Activated CD4-positive, alpha-beta T cell treated with anti-CD3 and anti-CD28 coated beads, Interleukin-2, amount 50 U/mL, for 24 hours (primary cell): ENCODE data around the gene PCGF1.
"Not testable (repeated sequence)": the region's sequence is repeated elsewhere in the genome, so short reads cannot be mapped to it uniquely, and the experiment has no call there.

Source experiments
- DNase-seq, 2 donors: peaks; one replicate each; pipeline ENCODE4 v3.0.0-alpha.2; 2020; ENCODE audit warnings: low read depth in 1 of 2, low spot score in 1 of 2

PCGF1 gene

DNA sequence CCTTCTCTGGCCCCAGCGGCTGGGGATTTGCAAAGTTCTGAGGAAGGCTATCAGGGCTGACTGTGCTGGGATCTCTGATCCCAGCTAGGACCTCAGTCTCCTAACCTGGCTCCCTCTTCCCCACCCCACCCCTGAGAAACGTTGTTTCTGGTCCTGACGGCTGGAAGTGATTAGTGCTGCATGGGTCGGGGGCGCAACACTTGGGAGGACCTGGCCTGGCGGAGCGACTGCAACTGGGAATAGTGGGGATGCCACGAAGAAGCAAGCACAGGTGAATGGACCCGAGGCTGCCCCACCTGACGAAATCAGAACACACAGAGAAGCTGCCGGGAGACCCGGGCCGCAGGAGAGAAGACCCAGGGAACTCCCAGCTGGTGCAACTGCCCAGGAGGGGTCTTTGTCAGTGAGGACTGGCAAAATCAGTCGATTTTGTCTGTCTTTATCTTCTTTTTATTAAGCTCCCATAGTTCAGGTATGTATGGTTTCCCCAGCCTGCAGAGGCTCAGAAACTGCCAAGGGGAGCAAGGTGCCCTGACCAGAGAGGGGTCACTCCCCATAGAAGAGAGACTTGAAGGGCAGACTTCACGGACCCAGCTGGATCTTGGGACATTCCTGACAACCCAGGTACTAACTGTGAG, 7.4 kb downstream of the PCGF1 start:
- no peak for DNase-seq

DNA sequence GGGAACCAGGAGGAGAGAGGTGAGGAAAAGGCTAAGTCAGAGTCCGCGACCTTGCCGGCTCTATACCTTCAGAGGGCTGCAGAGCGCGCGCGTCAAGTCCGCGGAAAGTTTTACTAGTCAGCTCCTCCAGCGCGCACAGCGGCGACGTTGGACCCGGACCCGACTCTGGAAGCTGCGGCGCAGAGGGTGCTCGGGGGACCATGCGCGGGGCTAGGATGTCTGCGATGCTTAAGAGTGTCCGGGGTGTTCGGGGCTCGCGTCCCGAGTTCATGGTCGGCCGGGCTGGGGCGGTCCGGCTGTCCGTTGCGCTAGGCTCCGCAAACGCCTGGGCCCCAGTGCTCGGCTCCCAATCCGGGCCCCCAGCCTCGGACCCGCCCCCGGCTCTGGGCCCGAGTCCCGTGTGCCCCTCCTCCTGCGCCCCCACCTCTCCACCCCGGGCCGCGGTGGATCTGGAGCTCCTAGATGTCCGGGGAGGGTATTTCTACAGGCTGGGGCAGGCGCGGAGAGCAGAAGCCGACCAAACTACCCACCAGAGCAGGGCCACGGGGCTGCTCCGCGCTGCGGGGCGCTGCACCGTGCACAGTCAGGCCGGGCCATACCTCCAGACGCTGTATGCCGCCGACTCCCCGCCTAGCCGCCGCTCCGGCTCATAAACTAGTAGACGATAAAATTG, 8.1 kb downstream of the PCGF1 start, which contains the start of gene LBX2:
Gene LBX2 (minus strand): TSS at position 337 of the 673 bp plus-strand sequence. CDS start 66 bp downstream, at position 271.
- no peak for DNase-seq

DNA sequence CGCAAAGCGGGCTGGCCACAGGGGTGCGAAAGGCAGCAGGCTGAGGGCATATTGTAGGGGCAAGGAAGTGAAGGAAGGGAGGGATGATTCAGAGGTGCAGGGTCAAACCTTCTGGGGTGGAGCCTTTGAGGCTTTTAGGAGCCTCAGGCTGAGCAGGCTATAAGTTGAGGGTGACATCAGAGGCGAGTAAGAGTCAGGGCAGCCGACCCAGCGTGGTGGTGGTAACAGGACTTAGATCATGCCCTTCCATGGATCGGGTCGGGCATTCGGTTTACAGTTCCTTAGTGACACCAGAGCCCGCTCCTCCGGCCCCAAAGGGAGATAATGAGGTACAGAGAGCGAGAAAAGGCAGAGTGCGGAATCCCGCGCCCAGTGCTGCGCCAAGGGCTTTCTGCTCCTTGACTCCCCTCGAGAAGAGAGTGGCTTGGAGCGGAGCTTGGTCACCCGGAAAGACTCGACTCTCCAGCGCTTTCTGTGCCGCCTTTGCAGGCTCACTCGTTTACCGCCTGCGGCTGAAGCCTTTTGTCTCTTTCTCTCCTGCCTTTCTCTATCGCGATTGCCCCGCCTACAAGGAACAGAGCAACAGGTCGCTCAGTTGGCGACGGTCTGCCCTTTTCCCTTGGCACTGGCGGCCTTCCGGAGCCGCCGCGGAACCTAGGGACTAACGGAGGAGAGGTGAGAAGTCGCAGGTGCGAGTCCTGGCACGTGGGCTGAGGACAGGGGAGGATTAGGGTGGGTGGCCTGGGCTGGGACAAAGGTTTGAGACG, 8.8 kb downstream of the PCGF1 start:
- DNase-seq: no peak

DNA sequence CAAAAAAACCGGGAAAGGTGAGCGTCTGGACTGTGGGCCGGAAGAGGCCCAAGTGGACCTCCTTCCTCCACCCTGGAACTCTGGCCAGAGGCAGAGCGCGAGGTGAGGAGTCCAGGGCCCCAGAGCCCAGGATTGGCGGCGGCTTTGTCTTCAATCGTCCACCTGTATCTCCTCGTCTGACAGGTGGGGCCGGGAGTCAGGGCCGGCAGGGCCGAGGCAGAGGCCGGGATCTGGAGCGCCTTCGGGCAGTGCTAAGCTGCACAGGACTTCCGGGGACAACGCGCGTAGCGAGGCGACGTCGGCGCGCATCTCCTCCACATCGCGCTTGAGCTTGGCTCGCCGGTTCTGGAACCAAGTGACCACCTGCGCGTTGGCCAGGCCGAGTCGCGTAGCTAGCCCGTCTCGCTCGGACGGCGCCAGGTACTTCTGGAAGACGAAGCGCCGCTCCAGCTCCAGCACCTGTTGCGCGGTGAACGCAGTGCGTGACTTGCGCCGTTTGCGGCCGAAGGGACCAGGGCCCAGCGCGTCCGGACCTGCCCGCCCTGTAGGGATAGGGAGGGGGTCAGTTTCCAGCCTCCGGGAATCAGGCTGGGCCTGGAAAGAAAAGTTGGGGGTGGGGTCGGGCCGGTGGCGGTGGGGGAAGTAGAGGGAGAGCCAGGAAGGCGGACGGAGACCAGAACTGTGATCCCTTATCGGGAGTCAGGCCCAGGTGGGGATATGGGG, 9.6 kb downstream of the PCGF1 start:
- DNase-seq: no peak

DNA sequence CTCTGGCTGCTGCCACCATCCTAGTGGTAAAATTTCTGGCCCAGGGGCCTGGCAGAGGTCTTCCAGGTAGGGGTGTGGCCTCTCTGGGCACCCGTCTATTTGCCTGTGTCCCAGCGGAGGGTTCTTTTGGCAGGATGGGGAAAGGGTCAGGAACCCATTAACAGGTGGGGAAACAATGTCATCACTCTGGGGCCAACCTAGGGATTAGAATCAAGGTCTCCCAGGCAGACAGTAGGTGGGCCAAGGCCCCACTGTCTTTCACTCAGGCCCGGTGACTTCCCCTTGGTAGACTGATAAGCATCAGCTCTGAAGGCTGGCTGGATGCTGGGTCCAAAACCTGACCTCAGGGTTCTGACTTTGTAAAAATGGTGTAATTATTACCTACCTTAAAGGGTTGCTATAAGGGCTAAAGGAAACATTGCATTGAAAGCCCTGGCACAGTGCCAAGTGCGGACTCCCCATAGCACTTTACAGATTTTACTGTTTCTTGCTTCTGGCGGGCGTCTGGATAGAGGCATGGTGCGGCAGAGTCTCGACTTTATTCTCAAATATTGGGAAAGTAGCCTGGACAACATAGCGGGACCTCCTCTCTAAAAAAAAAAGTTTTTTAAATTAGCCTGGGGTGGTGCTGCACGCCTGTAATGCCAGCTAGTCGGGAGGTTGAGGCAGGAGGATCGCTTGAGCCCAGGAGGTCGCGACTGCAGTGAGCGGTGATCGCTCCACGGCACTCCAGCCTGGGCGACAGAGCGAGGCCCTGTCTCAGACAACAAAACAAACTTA, 10.3 kb downstream of the PCGF1 start:
- DNase-seq: no peak

DNA sequence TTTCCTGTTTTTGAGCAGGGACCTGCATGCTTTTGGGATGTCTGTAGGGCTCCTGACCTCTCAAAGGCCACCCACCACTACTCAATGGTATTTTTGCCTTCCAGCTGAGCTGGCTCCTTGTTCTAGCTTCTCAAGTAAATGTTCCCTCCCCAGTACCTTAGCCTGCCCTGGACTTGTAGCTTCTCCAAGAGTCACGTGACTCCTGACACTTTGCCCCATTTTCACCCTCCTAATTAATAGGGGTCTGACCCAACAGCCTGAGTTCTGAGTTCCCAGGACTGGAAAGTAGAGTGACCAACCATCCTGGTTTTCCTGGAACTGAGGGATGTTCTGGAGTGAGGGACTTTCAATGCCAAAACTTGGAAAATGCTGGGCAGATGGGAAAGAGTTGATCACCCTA, 12.1 kb downstream of the PCGF1 start:
- no peak for DNase-seq

DNA sequence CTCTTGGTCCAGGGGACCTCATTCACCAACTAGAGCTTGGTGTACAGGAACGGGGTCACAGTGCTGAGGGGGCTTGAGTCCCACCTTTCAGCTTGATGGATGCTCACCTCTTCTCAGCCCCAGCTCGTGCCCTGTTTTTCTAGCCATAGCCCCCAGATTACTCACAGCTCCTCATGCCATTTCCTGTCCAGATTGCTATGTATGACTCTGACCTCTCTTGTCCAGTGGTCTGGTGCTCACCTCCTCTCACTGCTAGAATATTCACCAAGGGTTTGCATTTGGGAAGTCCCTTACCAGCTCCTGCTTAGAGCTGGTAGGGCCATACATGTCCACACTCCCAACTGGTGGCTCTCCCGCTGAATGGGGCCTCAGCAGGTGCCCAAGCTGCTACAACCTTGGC, 13.9 kb downstream of the PCGF1 start:
- no peak for DNase-seq

DNA sequence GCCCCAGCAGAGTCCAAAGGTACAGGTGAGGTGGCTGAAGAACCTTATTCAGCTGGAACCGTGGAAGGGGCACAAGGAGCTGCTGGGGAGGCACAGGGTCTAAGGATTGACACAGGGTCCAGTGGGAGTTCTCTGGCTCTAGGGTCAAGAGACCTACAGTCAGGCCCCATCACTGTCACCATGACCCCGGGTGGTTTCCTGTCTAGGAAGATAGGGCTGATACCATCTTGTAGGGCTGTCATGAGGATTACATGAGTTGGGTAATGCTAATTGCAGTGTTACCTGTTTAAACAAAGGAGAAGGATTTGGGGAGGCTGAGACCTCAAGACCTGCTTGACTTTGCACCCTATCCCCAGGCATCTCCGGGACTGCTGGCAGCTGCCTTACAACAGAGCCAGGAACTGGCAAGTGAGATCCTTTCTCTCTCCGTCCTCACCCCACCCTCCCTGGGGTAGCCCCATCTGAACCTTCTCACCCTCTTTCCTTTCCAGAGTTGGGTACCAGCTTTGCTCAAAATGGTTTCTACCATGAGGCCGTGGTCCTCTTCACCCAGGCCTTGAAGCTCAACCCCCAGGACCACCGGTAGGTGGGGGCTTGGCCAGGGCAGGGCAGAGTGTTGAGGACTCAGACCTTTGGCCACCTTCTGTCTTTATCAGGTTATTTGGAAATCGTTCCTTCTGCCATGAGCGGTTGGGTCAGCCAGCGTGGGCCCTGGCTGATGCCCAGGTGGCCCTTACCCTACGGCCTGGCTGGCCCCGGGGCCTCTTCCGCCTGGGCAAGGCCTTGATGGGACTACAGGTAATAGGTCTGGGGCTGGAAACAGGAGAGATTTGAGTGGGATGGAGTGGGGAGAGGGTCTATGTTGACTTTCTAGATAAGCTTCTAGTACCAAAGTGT, 15.6 kb downstream of the PCGF1 start:
- no peak for DNase-seq

DNA sequence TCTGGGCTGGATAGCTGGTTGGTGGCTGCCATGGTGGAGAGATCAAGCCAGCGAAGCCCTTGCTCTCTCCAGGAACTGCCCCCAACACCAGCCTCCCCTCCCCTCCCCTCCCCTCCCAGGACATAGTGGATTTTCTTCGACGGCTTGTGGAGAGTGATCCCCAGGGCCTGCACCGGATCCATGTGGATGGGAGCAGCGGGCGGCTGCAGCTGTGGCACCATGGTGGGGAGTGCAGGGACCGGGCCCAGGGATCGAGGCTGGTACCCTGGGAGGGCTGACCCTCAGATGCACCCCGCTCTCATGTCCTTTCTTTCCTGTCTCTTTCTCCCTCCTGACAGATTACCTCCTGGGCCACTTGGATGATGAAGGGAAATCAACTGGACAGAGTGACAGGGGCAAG, 17.6 kb downstream of the PCGF1 start:
- DNase-seq: no peak

DNA sequence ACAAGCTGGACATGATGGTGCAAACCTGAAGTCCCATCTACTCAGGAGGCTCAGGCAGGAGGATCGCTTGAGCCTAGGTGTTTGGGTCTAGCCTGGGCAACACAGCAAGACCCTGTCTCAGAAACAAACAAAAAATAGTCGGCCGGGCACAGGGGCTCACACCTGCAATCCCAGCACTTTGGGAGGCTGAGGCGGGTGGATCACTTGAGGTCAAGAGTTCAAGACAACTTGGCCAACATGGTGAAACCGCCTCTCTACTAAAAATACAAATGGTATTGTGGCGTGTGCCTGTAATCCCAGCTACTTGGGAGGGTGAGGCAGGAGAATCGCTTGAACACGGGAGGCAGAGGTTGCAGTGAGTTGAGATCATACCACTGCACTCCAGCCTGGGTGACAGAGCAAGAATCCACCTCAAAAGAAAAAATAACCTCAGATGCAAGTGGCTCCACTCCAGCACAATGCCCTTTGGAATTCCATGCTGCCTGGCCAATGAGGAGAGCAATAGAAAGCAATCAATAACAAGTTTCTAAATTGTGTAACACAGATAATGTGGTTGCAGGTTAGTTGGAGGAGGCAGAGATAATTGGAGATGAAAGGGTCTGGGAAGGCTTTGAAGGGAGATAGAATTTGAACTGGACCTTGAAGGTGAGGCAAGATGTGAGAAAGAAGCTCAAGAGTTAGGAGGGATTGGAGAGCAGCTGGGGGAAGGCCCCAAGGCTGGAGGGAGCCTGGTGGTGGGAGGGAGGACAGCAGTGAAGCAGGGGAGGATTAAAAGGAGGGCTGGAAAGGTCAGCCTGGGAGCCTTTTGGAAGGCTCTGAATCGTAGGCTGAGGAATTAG, 18.6 kb downstream of the PCGF1 start:
- no peak for DNase-seq

DNA sequence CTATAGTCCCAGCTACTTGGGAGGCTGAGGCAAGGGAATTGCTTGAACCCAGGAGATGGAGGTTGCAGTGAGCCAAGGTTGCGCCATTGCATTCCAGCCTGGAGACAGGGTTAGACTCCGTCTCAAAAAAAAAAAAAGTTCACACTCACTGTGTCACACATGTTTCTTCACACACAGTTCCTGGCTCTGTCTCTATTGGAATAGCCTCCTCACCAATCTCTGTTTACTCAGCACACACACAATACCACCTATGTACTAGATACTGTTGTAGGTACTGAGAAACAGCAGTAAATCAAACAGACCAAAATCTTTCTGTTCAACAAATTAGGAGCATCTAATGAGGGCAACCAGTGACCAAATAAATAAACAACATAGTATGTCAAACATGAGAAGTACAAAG, 21.4 kb downstream of the PCGF1 start:
- no peak for DNase-seq

DNA sequence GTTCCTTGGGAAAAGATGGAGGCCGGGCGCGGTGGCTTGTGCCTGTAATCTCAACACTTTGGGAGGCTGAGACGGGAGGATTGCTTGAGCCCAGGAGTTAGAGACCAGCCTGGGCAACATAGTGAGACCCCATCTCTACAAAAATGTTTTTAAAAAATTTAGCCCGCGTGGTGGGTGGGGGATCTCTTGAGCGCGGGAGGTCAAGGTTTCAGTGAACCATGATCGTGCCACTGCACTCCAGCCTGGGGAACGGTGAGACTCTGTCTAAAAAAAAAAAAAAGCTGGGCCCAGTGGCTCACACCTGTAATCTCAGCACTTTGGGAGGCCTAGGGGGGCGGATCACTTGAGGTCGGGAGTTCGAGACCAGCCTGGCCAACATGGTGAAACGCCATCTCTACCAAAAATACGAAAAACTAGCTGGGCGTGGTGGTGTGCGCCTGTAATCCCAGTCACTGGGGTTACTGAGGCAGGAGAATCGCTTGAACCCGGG, 23.8 kb downstream of the PCGF1 start:
- DNase-seq: not testable (repeated sequence)

DNA sequence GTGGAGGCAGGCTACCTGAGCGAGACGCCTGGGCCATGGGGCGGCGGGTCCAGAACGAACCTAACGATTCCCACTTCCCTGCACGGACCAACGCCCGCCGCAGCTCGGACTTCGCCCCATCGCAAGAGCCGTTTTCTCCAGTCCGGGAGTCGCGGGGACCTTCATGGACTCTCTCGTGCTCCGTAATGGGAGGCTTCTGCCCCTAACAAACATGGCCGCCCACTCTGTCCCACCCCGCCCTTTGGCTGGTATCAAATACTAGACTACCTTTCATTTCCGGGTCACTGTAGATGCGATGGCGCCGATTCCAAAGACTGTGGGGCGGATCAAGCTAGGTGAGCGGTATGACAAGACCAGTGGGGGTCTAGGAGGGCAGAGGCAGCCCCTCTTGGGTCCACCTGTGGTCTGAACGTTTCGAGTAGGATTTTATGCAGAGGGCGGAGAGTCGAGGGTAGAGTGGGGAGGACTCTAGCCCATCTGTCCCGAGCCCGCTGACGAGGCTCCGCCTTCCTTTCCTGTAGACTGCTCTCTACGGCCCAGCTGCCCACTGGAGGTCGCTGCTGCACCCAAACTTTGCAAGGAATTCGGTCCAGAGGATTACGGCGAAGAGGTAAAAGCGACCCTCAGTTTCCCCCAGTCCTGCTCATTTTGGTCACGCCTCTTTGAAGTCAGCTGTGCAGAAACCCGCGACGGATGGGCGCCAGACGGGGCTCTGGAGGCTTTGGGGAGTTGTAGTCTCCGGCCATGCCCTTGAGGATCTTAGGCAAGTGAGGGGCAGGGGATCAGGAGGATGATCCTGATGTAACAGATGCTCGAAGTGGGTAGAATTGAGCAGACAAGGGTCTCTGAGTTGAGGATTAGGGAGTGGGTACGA, 24.5 kb downstream of the PCGF1 start, which contains the start of the genes CCDC142 and TTC31:
Gene CCDC142 (minus strand): TSS at position 198 of the 874 bp plus-strand sequence. CDS start 161 bp downstream, at position 37.
Gene TTC31 (plus strand): TSS at position 281 of the 874 bp plus-strand sequence. CDS start 15 bp downstream, at position 296.
- peak; percentile 81 to 94 for DNase-seq

DNA sequence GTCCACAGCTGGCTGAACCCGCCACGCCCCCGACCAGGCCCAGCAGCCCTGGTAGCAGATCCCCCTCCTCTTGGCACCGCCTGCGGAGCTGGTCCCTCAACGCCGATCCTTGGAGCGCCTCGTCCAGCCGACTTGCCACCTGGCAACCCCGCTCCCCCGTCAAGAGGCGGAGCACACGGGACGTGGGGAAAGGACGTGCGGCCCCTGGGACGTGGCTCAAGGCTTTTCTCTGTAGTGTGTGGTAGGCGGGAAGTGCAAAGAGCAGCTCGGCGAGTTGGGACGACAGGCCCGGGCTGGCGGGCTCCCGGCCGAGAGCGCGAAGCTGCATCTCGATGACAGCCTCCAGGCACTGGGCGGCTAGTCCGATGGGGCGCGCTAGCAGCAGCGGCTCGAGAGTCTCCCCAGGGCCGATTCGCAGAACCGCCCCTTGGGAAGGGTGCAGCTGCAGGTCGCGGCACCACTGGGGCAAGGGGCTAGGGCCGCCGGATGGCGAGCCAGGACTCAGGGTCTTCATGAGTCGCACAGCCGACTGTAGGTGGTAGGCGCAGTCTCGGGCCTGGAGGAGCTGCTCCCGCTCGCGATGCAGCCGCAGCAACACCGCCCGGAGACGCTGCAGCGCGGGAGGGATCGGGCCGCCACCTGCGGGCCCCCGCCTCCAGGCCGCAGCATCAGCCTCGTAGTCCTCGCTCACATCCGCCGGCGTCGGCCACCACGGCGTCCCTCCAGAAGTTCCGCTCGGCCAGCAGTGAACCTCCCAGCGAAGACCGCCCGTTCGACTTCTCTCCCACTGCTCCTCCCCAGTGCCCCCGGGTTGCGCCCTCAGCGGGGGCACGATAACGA, 25.3 kb downstream of the PCGF1 start:
- DNase-seq: no peak

DNA sequence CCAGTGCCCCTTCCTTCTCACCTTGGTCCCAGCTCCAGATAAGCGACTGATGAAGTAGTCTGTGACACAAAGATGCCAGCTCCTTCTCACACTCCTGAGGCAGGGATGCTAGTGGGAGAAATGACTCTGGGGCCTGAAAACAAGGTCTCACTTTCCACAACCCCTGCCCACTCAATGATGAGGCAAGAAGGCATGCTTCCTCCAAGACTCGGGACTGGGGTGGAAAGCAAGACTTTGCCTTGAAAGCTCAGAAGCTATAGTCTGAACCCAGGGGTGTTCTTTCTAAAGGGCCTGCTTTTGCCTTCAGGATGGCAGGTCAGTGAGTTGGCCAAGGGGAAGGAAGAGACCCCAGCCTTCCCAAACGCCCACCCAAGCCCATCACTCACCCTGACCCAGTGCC, 26.1 kb downstream of the PCGF1 start:
- DNase-seq: no peak

DNA sequence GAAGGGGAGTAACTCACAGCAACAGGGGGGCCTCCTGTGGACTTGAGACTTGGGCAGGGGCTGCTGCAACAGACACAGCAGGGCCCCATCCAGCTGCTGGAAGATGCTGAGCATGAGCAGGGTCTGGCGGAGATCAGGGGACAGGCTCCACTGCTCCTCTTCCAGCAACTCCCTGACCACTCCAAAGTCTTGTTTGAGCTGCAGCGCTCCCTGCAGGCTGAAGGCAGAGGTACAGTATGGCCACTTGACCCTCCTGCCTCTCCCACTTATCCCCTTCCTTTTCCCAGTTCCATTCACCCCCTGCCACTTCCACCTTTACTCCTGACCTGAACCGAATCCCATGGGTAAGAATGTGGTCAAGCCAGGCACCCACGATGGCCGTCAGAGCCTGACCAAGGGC, 32.6 kb downstream of the PCGF1 start:
- no peak for DNase-seq

DNA sequence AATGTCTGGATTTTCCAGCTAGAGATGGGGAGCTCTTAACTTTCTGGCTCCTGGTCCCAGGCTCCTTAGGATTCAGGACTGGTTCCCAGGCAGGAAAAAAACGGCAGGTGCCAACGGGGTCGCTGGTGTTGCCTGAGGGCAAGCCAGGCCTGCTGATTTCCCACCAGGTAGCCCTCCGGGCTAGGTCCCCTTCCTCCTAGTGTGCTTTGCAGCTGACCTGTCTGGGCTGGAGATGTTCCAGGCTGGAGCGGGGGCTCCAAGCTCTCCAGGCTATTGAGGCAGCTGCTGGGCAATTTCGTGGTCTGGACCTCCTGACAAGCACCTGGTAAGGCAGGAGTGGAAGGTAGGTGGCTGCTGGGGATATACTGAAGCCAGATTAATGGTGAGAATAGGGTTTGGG, 33.0 kb downstream of the PCGF1 start:
- DNase-seq: no peak
